Astrocyte (in vitro differentiated cells and primary cell): Measurements from ENCODE around the gene PLCL1. TPM values are rescaled to one million over a fixed set of nuclear protein-coding genes. Genes with fewer than 3 reads are reported as not detected.

Source experiments
- DNase-seq: peaks from one replicate; pipeline ENCODE4 v3.0.0-alpha.2; 2010; ENCODE audit warnings: low read depth
- FAIRE-seq: peaks from 2 replicates; lab custom pipeline; 2011; peaks lifted over from hg19 to GRCh38; lab: Jason Lieb, UNC
- H2AFZ ChIP-seq: 2 replicates; pipeline ENCODE4 v1.6.0; 2012; ENCODE audit warnings: low read depth, low read length, inconsistent platforms
- H3K27ac ChIP-seq: 2 replicates; pipeline ENCODE4 v1.5.1; 2011; ENCODE audit warnings: low read depth, low read length, inconsistent platforms
- H3K27me3 ChIP-seq: 2 replicates; pipeline ENCODE4 v1.6.0; 2011; ENCODE audit warnings: low read length, inconsistent platforms; ENCODE audit not compliant: insufficient read depth
- H3K36me3 ChIP-seq: 2 replicates; pipeline ENCODE4 v1.5.1; 2011; ENCODE audit warnings: low read length, inconsistent platforms; ENCODE audit not compliant: insufficient read depth
- H3K4me1 ChIP-seq: 2 replicates; pipeline ENCODE4 v1.5.1; 2011; ENCODE audit warnings: low read length, inconsistent platforms; ENCODE audit not compliant: insufficient read depth
- H3K4me2 ChIP-seq: 2 replicates; pipeline ENCODE4 v1.6.0; 2012; ENCODE audit warnings: low read length, inconsistent platforms
- H3K4me3 ChIP-seq: 2 replicates; pipeline ENCODE4 v1.5.1; 2011; ENCODE audit warnings: low read depth, mild to moderate bottlenecking, low read length, inconsistent platforms; ENCODE audit not compliant: insufficient read depth
- H3K79me2 ChIP-seq: 2 replicates; pipeline ENCODE4 v1.6.0; 2012; ENCODE audit warnings: mild to moderate bottlenecking, low read length, inconsistent platforms; ENCODE audit not compliant: insufficient read depth
- H3K9ac ChIP-seq: 2 replicates; pipeline ENCODE4 v1.6.0; 2012; ENCODE audit warnings: mild to moderate bottlenecking, low read length, inconsistent platforms
- H3K9me3 ChIP-seq: 2 replicates; pipeline ENCODE4 v1.5.1; 2012; ENCODE audit warnings: low read depth, mild to moderate bottlenecking, low read length, inconsistent platforms; ENCODE audit not compliant: insufficient read depth
- H4K20me1 ChIP-seq: 2 replicates; pipeline ENCODE4 v1.6.0; 2012; ENCODE audit warnings: low read length, inconsistent platforms; ENCODE audit not compliant: insufficient read depth
- H3K27ac Mint-ChIP-seq: one replicate; pipeline ENCODE4 v1.8.0; 2021; ENCODE audit warnings: mild to moderate bottlenecking, mixed read lengths; ENCODE audit not compliant: unreplicated experiment
- H3K27me3 Mint-ChIP-seq: one replicate; pipeline ENCODE4 v1.8.0; 2021; ENCODE audit warnings: low read depth, mixed read lengths; ENCODE audit not compliant: unreplicated experiment
- H3K36me3 Mint-ChIP-seq: one replicate; pipeline ENCODE4 v1.8.0; 2021; ENCODE audit warnings: low read depth, mixed read lengths; ENCODE audit not compliant: unreplicated experiment
- H3K4me1 Mint-ChIP-seq: one replicate; pipeline ENCODE4 v1.8.0; 2021; ENCODE audit warnings: low read depth, mixed read lengths; ENCODE audit not compliant: unreplicated experiment
- H3K4me3 Mint-ChIP-seq: one replicate; pipeline ENCODE4 v1.8.0; 2021; ENCODE audit warnings: mild to moderate bottlenecking, moderate library complexity, mixed read lengths; ENCODE audit not compliant: unreplicated experiment
- H3K9me3 Mint-ChIP-seq: one replicate; pipeline ENCODE4 v1.8.0; 2021; ENCODE audit warnings: mild to moderate bottlenecking, mixed read lengths; ENCODE audit not compliant: unreplicated experiment
- CTCF ChIP-seq: IDR thresholded peaks from 2 replicates; pipeline ENCODE4 v1.5.1; 2011; ENCODE audit warnings: low read depth, mild to moderate bottlenecking, inconsistent platforms, low read length, moderate library complexity; ENCODE audit not compliant: insufficient read depth
- EZH2 ChIP-seq: IDR thresholded peaks from 2 replicates; pipeline ENCODE4 v1.6.1; 2012; ENCODE audit warnings: mild to moderate bottlenecking, low read length, inconsistent platforms; ENCODE audit not compliant: insufficient read depth
- total RNA-seq: library from RNA; stranded (reverse); gene quantifications from 2 replicates; pipeline ENCODE4 v1.2.1, GENCODE V29; 2021

PLCL1 gene
- total RNA-seq, 1 donor from 2014 or later = 0.84 TPM

GRCh38 chr2:197890168-197890567, 85.8 kb downstream of the PLCL1 start:
- Mint-ChIP-seq H3K4me3 (no peak overlapping the region), H3K4me1 (peaks cover 8% of the 10 kb centered on the region), H3K36me3 (no peaks in the 10 kb centered on the region), H3K27me3 (no peaks in the 10 kb centered on the region), H3K27ac (no peak overlapping the region), H3K9me3 (no peaks in the 10 kb centered on the region)
- Histone ChIP-seq H3K79me2 (no peaks in the 10 kb centered on the region), H2AFZ (no peak overlapping the region), H3K4me2 (no peak overlapping the region), H3K9me3 (no peaks in the 10 kb centered on the region), H4K20me1 (no peaks in the 10 kb centered on the region), H3K36me3 (no peaks in the 10 kb centered on the region), H3K27me3 (no peaks in the 10 kb centered on the region), H3K4me1 (no peaks in the 10 kb centered on the region), H3K9ac (no peak overlapping the region), H3K4me3 (no peak overlapping the region), H3K27ac (no peak overlapping the region)
- no peak for DNase-seq
- no peak for TF ChIP-seq CTCF
- no peak for FAIRE-seq

- Histone ChIP-seq H4K20me1 (no peaks in the 10 kb centered on the region), H3K4me1 (no peaks in the 10 kb centered on the region), H3K36me3 (no peaks in the 10 kb centered on the region), H3K9me3 (no peaks in the 10 kb centered on the region), H3K79me2 (no peaks in the 10 kb centered on the region), H3K4me2 (no peak overlapping the region), H3K27ac (no peak overlapping the region), H3K4me3 (no peak overlapping the region), H3K27me3 (no peaks in the 10 kb centered on the region), H3K9ac (no peak overlapping the region), H2AFZ (no peak overlapping the region)
- H3K4me3 Mint-ChIP-seq = no peak overlapping the region
- no peak for TF ChIP-seq CTCF
- no peak for TF ChIP-seq EZH2
- H3K27ac Mint-ChIP-seq = no peak overlapping the region
- no peaks in the 10 kb centered on the region for H3K27me3 Mint-ChIP-seq
- H3K9me3 Mint-ChIP-seq = no peaks in the 10 kb centered on the region
- no peak for DNase-seq
- no peak for FAIRE-seq
- no peaks in the 10 kb centered on the region for H3K36me3 Mint-ChIP-seq
- peaks cover 8% of the 10 kb centered on the region for H3K4me1 Mint-ChIP-seq
These were observed 87.6 kb downstream of the PLCL1 start for GRCh38 chr2:197891897-197892442.

- Mint-ChIP-seq H3K4me3 (no peak overlapping the region), H3K27me3 (no peaks in the 10 kb centered on the region)
These were observed 89.2 kb downstream of the PLCL1 start for GRCh38 chr2:197893403-197894177.

More at GRCh38 chr2:197893403-197894177, 89.2 kb downstream of the PLCL1 start:
- Histone ChIP-seq H3K9me3 (no peaks in the 10 kb centered on the region), H3K36me3 (no peaks in the 10 kb centered on the region), H3K9ac (no peak overlapping the region), H3K27ac (no peak overlapping the region), H4K20me1 (no peaks in the 10 kb centered on the region), H3K4me1 (no peaks in the 10 kb centered on the region), H3K27me3 (no peaks in the 10 kb centered on the region), H3K4me3 (no peak overlapping the region), H2AFZ (no peak overlapping the region), H3K79me2 (no peaks in the 10 kb centered on the region), H3K4me2 (no peak overlapping the region)
- Mint-ChIP-seq H3K4me1 (peaks cover 6% of the 10 kb centered on the region), H3K36me3 (peaks cover 2% of the 10 kb centered on the region), H3K27ac (no peak overlapping the region), H3K9me3 (no peaks in the 10 kb centered on the region)
- no peak for FAIRE-seq
- DNase-seq = no peak
- TF ChIP-seq EZH2 (no peak), CTCF (no peak)
